AG04449 (cell line): ENCODE data around the gene EPB41L1.

Experiments used
- CTCF ChIA-PET: fragments of 350-600 bp; formaldehyde crosslinking; extraction: SDS; loops from one replicate; lab custom pipeline; 2021; ENCODE audit warnings: antibody characterized with exemption; lab: Yijun Ruan, JAX
- POLR2A ChIA-PET: fragments of 400-600, 350-600 bp; formaldehyde crosslinking; extraction: SDS; loops from one replicate; lab custom pipeline; 2020; ENCODE audit warnings: antibody characterized with exemption, inconsistent platforms; lab: Yijun Ruan, JAX
- DNase-seq: peaks from one replicate; pipeline ENCODE4 v3.0.0-alpha.2; 2010; ENCODE audit warnings: low read depth, low spot score
- H3K4me3 ChIP-seq: 2 replicates; pipeline ENCODE4 v1.5.1; 2011; ENCODE audit warnings: low read depth, mild to moderate bottlenecking, control low read depth, low read length
- TF ChIP-seq, protein P1 (sequence below): IDR thresholded peaks from one replicate; pipeline ENCODE4 v1.5.1; 2011; ENCODE audit warnings: mild to moderate bottlenecking, moderate library complexity, low read length, control low read depth, inconsistent platforms; ENCODE audit not compliant: insufficient read depth; ENCODE audit errors: missing control alignments

Gene EPB41L1

DNA sequence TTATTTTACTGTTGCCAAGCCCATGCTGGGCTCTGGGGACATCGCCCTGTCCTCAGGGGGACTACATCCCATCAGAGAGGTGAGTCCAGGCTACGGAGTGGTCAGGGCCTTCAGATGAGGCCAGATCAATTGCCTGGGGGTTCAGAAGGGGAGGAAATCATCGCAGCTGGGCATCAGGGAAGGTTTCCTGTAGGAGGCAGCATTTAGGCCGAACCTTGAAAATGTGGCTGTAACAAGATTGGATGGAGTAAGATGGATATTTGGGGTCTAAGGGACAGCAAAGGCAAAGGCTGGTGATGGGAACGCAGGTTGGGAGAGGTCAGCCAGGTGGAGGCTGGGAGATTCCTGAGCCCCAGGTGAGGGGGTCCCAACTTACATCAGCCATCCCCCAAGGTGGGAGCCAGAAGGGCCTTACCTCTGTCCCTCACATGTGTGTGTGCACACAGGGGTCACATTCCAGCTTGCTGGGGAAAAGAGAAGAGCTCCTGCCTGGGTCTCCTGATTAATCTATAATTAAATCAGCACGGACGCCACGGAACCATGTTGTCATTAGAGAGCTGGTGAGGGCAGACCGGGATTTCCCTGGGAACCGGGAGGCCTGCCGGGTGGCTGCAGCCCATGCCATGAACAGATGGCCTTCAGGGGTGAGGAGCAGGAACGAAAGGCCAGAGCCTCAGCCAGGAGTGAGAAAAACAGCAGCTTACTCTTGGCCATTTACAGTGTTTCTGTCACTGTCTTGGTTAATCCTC lies 121.1 kb downstream of the EPB41L1 start:
- POLR2A ChIA-PET, result no interaction called here
- TF ChIP-seq, protein P1, sequence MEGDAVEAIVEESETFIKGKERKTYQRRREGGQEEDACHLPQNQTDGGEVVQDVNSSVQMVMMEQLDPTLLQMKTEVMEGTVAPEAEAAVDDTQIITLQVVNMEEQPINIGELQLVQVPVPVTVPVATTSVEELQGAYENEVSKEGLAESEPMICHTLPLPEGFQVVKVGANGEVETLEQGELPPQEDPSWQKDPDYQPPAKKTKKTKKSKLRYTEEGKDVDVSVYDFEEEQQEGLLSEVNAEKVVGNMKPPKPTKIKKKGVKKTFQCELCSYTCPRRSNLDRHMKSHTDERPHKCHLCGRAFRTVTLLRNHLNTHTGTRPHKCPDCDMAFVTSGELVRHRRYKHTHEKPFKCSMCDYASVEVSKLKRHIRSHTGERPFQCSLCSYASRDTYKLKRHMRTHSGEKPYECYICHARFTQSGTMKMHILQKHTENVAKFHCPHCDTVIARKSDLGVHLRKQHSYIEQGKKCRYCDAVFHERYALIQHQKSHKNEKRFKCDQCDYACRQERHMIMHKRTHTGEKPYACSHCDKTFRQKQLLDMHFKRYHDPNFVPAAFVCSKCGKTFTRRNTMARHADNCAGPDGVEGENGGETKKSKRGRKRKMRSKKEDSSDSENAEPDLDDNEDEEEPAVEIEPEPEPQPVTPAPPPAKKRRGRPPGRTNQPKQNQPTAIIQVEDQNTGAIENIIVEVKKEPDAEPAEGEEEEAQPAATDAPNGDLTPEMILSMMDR, result no peak
- H3K4me3 ChIP-seq, result no peak overlapping the region
- no peak for DNase-seq
- CTCF ChIA-PET, result interaction anchor here (0.8 to 1.0 kb wide), 2 partner anchors 73 to 163 kb away, joined by 3 read pairs; no protein-coding TSS in a partner anchor

DNA sequence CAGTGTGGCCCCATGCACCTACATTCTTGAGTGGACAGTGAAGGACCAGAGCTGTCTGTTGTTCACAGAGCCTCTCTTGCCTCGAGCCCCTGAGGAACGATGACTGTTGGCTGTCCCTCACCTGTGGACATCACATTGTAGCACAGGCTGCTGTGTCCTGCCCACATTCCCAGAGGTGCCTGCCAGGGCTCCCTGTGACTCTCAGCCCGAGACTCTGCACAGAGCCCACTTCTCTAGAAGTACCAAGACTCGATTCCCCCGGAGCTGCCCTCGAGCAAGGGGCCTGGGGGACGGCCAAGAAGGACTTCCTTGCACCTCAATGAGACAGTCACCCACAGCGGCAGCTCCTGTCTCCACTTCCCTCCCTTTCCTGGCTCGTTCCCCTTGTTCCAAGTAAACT lies 123.0 kb downstream of the EPB41L1 start:
- TF ChIP-seq, protein P1, result no peak
- POLR2A ChIA-PET, result no interaction called here
- no peak overlapping the region for H3K4me3 ChIP-seq
- CTCF ChIA-PET, result no interaction called here
- DNase-seq, result no peak

- TF ChIP-seq, protein P1, result no peak
- POLR2A ChIA-PET, result no interaction called here
- H3K4me3 ChIP-seq, result no peak overlapping the region
- CTCF ChIA-PET, result interaction anchor here (1.2 kb wide), 1 partner anchor 160 kb away, joined by 4 read pairs; no protein-coding TSS in a partner anchor
- DNase-seq, result no peak
Observed at GRCh38 chr20:36279362-36279761, 124.8 kb downstream of the EPB41L1 start.

DNA sequence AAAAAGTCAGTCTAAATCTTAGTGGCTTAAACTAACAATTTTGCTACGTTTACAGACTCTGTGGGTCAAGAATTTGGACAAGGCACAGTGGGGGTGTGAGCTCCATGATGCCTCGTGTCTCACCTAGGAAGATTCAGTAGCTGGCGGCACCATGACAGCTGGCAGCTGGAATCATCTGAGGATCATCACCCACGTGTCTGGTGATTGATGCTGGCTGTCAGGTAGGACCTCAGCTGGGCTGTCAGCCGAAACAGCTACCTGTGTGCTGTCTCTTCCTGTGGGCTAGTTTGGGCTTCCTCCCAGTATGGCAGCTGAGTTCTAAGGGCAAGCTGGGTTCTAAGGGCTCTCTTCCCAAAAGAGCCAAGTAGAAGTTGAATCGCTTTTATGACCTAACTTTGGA lies 125.2 kb downstream of the EPB41L1 start:
- CTCF ChIA-PET, result no interaction called here
- POLR2A ChIA-PET, result no interaction called here
- TF ChIP-seq, protein P1, result no peak
- H3K4me3 ChIP-seq, result no peak overlapping the region
- no peak for DNase-seq

DNA sequence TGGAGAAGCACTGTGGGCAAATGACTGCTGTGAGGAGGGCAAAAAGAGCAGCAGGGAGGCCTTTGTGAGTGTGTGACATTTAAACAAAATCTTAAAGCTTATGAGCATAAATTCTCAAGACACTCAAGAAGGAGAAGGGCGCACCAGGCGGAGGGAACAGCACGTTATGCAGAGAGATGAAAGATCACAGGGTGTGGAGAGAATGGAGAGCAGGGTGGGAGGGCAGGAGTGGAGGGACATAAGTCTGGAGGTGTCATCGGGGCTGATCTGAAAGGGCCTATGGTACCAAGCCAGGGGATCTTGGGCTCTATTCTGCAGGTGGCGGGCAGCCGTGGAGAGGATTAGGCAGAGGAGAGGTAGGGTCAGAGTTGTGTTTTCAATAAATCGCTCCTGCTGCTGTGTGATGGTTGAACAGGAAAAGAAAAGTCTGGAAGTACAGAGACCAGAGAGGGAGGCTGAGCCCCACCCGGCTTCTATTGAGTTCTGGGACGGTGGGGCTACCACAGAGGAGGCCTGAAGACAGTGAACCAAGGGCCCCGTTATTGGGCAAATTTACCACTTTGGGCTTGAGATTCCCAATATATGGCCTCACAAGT lies 127.3 kb downstream of the EPB41L1 start:
- TF ChIP-seq, protein P1, result no peak
- CTCF ChIA-PET, result no interaction called here
- POLR2A ChIA-PET, result no interaction called here
- H3K4me3 ChIP-seq, result no peak overlapping the region
- no peak for DNase-seq
